ENCODE results near the gene WLS.

WLS gene

DNA sequence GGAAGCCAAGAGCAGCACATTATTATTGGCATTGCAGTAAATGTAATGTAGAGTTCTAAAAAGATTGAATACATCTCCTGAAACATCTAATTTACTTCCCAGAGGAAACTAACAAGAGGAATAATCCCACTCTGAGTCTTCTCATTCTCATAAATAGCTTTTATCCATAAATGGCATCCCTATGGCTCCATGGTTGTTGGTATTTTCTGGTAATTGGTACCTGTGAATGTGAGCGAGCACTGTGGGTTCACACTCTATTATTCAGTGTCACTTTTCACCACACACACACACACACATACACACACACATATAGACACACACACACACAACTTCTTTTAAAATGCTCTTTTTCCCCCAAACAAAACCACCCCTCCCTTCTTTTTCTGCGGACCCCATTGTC, 4.7 kb upstream of the WLS start:
- H3K4me1 ChIP-seq (ENCODE audit: insufficient read depth, low read length): peaks cover 9% of the 10 kb centered on the region
- H3K36me3 ChIP-seq (ENCODE audit: insufficient read depth, low read length): no peaks in the 10 kb centered on the region
- no peaks in the 10 kb centered on the region for H3K27me3 ChIP-seq (ENCODE audit: insufficient read depth, low read length)
- H3K9me3 ChIP-seq (ENCODE audit: low read length): no peaks in the 10 kb centered on the region
- no peak overlapping the region for H3K4me3 ChIP-seq (ENCODE audit: low read length)
- H2AFZ ChIP-seq (ENCODE audit: low read depth, low read length): no peak overlapping the region

DNA sequence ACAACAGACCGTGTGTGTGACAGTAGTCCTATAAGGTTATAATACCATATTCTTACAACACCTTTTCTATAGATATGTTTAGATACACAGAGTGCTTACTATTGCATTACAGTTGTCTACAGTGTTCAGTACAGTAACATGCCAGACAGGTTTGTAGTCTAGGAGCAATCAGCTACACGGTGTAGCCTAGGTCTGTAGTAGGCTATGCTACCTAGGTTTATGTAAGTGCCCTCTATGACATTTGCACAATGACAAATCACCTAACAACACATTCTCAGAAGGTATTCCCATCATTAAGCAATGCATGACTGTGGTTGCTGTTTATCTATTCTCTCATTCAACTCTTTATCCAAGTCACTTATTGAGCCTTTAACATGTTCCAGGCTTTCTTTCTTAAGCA, 1.8 kb upstream of the WLS start:
- peaks cover 25% of the 10 kb centered on the region for H3K4me1 ChIP-seq (ENCODE audit: insufficient read depth, low read length)
- H2AFZ ChIP-seq (ENCODE audit: low read depth, low read length): no peak overlapping the region
- no peaks in the 10 kb centered on the region for H3K36me3 ChIP-seq (ENCODE audit: insufficient read depth, low read length)
- H3K27me3 ChIP-seq (ENCODE audit: insufficient read depth, low read length): no peaks in the 10 kb centered on the region
- no peaks in the 10 kb centered on the region for H3K9me3 ChIP-seq (ENCODE audit: low read length)
- H3K4me3 ChIP-seq (ENCODE audit: low read length): no peak overlapping the region

DNA sequence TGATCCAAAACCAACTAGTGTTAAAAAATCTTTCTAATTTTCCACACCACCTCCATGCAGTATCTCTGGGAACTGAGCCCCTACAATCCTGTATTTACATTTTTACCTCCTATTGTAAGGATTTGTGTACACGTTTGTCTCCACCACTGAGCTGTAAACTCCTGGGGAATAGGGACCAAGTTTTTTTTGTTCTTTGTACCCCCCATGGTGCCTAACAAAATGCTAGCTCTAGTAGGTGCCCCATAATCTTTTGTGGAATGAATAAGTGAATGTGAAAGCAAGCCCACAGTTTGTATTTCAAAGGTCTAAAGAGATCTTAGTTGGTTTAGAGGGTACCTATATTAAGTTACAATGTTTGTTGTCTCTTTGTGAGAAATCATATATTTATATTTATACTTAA, 879 bp upstream of the WLS start:
- Histone ChIP-seq H3K27me3 (ENCODE audit: insufficient read depth, low read length) (no peaks in the 10 kb centered on the region), H2AFZ (ENCODE audit: low read depth, low read length) (peak overlapping the region; percentile 73), H3K36me3 (ENCODE audit: insufficient read depth, low read length) (no peaks in the 10 kb centered on the region), H3K9me3 (ENCODE audit: low read length) (no peaks in the 10 kb centered on the region), H3K4me1 (ENCODE audit: insufficient read depth, low read length) (peaks cover 34% of the 10 kb centered on the region), H3K4me3 (ENCODE audit: low read length) (peak overlapping the region; percentile 100)

DNA sequence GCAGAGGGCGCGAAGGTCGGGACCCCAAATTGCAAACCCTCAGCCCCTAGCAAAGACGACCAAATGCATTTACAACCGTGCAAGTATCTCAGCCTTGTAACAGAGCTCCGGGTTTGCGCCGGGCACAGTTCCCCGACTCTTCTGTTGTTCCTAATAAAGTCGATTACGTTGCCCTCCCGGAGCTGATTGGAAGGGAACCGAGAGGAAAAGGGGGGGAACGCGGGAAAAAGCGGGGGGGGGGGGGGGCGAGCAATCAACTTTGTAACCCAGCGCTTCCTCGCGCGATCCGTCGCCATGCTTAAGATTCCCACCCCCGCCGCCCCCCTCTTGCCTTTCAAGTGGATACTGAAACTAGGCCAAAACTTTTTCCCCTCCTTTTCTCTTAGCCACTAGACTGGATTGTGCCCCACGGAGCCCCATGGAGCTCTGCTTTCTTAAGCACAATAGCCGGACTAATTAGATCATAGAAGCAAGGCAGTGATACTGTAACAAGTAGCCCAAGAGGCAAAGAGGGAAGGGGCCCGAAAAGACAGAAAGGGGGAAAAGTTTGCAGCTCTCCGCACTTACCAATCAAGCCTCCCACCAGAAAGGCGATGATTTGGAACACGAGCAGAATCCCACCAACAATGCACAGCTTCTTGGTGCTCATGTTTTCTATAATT, 565 bp downstream of the WLS start:
- no peaks in the 10 kb centered on the region for H3K9me3 ChIP-seq (ENCODE audit: low read length)

DNA sequence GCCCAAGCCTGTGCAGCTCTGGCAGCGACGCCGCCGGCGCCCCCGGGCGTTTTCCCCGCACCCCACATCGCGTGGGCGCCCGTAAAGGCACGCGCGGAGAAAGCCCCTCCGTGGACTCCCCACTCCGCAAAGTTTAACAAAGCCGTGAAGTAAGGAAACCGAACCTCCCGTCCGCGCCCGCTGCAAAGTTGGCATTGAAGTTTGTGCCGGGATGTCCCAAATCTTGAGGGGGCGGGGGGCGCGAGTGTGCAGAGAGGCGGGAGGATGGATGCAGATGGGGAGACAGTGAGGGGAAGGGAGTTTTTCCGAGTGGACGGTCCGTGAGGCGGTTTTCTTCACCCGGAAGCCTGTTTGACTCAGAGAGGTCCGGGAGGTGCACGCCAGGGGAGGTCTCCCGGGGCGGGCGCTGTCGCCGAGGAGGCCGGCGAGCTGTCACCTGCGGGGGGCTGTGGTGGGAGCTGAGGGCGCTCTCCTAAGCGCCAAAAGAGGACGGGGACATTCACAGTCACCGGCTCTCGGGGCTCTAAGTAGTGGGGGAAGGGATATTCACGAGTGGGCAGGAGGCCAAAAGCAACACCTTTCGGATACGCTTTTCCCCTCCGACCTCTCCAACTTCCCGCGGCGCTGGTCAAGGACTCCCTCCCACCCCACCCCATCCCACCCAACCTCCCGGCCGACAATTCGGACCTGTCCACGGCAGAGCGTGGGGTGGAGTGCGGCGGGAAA, 1.3 kb downstream of the WLS start:
- Histone ChIP-seq H2AFZ (ENCODE audit: low read depth, low read length) (no peak overlapping the region), H3K36me3 (ENCODE audit: insufficient read depth, low read length) (peaks cover 9% of the 10 kb centered on the region), H3K4me1 (ENCODE audit: insufficient read depth, low read length) (peaks cover 42% of the 10 kb centered on the region), H3K4me3 (ENCODE audit: low read length) (peak overlapping the region; percentile 100), H3K9me3 (ENCODE audit: low read length) (no peaks in the 10 kb centered on the region), H3K27me3 (ENCODE audit: insufficient read depth, low read length) (no peaks in the 10 kb centered on the region)

More for the DNA sequence above, 565 bp downstream of the WLS start:
- Histone ChIP-seq H2AFZ (ENCODE audit: low read depth, low read length) (peak overlapping the region; percentile 23), H3K4me1 (ENCODE audit: insufficient read depth, low read length) (peaks cover 41% of the 10 kb centered on the region), H3K27me3 (ENCODE audit: insufficient read depth, low read length) (no peaks in the 10 kb centered on the region), H3K4me3 (ENCODE audit: low read length) (peak overlapping the region; percentile 100), H3K36me3 (ENCODE audit: insufficient read depth, low read length) (peaks cover 3% of the 10 kb centered on the region)

DNA sequence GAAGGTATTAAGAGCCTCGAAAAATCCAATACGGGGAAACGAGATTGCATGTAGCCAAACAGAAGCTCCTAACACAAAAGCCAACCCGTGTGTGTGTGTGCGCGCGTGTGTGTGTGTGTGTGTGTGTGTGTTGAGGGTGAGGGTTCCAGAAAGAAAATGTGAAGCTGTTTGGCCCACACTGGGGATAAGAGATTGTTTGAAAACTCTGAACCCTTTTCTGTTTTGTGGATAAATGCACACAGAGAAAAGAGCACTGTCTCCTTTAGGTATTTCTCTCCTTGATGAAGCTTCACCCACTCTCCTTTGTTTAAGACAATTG, 1.9 kb downstream of the WLS start:
- Histone ChIP-seq H3K4me3 (ENCODE audit: low read length) (peak overlapping the region; percentile 100), H2AFZ (ENCODE audit: low read depth, low read length) (no peak overlapping the region), H3K9me3 (ENCODE audit: low read length) (no peaks in the 10 kb centered on the region), H3K27me3 (ENCODE audit: insufficient read depth, low read length) (no peaks in the 10 kb centered on the region), H3K36me3 (ENCODE audit: insufficient read depth, low read length) (peaks cover 13% of the 10 kb centered on the region), H3K4me1 (ENCODE audit: insufficient read depth, low read length) (peaks cover 48% of the 10 kb centered on the region)

DNA sequence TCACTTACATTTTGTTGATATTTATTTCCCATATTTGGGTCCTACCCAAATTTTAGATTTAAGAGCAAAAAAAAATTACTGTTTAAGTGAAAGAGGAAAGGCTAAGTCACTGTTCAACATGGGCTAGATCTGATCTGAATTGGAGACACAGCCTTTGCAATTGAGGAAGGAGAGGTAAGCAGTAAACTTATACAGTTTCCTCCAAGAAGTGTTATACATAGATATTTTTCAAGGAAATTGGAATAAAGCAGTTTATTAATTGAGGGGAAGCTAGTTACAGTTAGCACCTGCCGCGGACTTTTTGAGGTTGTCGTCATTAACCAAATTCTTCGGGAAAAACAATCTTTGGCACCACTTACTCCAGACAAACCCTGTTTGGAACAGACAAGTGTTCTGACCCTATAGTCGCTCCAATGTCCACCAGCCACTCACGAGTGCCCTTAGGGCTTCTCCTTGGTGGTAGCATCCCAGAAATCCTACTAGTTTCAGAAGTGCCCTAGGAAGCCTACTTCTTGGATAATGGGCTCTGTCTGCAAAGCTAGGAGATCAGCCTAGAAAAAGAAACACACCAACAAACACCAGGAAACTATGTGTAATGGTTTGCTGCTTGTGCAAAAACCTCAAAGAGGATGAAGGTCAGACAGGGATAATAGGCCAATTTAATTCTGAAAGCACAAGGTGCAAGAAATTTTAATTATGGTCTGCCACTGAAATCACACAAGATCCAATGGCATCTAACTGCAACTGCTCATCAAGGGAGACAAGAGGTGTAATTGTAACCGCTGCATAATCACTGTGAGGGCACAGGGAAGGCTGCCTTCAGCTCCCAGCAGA, 2.5 kb downstream of the WLS start:
- Histone ChIP-seq H3K4me3 (ENCODE audit: low read length) (peak overlapping the region; percentile 100), H3K27me3 (ENCODE audit: insufficient read depth, low read length) (no peaks in the 10 kb centered on the region), H2AFZ (ENCODE audit: low read depth, low read length) (no peak overlapping the region), H3K4me1 (ENCODE audit: insufficient read depth, low read length) (peaks cover 51% of the 10 kb centered on the region), H3K36me3 (ENCODE audit: insufficient read depth, low read length) (peaks cover 14% of the 10 kb centered on the region), H3K9me3 (ENCODE audit: low read length) (no peaks in the 10 kb centered on the region)

DNA sequence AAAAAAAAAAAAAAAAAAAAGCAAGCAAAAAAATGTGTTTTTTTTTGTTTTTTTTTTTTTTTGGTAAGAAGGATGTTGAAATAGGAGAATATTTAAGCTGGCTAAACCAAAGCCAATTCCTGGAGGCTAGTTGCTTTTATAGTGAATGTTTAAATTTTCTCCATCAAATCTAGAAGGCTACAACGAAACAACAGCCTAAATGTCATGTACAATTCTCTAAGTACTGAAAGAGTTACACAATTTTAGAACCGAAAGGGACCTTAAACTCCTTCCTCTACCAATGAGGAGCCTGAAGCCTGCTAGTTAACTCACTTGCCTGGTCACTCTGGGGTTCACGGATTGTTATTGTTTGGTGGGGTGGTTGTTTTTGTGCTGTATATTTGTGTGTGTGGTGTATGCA, 3.5 kb downstream of the WLS start:
- Histone ChIP-seq H3K9me3 (ENCODE audit: low read length) (no peaks in the 10 kb centered on the region), H3K36me3 (ENCODE audit: insufficient read depth, low read length) (peaks cover 16% of the 10 kb centered on the region), H3K27me3 (ENCODE audit: insufficient read depth, low read length) (no peaks in the 10 kb centered on the region), H3K4me3 (ENCODE audit: low read length) (peak overlapping the region; percentile 100), H2AFZ (ENCODE audit: low read depth, low read length) (no peak overlapping the region), H3K4me1 (ENCODE audit: insufficient read depth, low read length) (peaks cover 51% of the 10 kb centered on the region)

DNA sequence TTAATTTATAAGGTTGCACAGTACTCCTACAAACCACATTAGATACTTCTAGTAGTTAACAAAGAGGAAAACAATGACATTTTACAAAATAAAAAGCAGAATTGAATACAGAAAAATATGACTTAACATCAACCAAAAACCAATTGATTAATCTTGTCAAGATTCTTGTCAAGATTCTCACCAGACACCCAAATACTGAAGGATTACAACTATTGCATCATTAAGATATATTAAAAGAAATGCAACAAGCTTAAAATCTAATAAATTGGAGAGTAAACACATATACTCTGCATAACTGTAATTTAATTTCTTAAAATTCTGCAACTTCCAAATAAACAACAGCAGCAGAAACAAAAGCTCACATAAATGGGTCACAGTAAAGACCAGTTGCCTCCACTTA, 4.7 kb downstream of the WLS start:
- Histone ChIP-seq H3K4me1 (ENCODE audit: insufficient read depth, low read length) (peaks cover 44% of the 10 kb centered on the region), H3K27me3 (ENCODE audit: insufficient read depth, low read length) (no peaks in the 10 kb centered on the region), H3K4me3 (ENCODE audit: low read length) (peak overlapping the region; percentile 25), H3K9me3 (ENCODE audit: low read length) (no peaks in the 10 kb centered on the region), H2AFZ (ENCODE audit: low read depth, low read length) (no peak overlapping the region), H3K36me3 (ENCODE audit: insufficient read depth, low read length) (peaks cover 21% of the 10 kb centered on the region)

DNA sequence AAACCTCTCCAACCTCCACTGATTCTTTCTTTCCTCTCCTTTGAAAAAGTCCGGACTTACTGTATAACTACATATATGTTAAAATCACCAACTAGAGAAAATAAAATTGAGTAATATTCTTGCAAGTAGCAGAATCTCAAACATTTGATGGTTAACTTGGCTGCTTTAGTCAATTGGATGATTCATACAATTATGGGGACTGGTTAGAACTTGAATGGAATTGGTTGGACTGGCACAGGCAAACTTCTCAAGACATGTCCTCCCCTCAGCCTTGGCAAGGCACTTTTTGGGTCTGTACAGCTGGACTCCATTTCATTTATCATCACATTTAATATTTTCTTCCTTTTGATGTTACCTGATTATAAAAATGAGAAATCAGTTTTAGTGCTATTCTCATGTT, 6.5 kb downstream of the WLS start:
- Histone ChIP-seq H3K4me3 (ENCODE audit: low read length) (no peak overlapping the region), H3K36me3 (ENCODE audit: insufficient read depth, low read length) (peaks cover 21% of the 10 kb centered on the region), H2AFZ (ENCODE audit: low read depth, low read length) (no peak overlapping the region), H3K27me3 (ENCODE audit: insufficient read depth, low read length) (no peaks in the 10 kb centered on the region), H3K4me1 (ENCODE audit: insufficient read depth, low read length) (peaks cover 56% of the 10 kb centered on the region), H3K9me3 (ENCODE audit: low read length) (no peaks in the 10 kb centered on the region)

DNA sequence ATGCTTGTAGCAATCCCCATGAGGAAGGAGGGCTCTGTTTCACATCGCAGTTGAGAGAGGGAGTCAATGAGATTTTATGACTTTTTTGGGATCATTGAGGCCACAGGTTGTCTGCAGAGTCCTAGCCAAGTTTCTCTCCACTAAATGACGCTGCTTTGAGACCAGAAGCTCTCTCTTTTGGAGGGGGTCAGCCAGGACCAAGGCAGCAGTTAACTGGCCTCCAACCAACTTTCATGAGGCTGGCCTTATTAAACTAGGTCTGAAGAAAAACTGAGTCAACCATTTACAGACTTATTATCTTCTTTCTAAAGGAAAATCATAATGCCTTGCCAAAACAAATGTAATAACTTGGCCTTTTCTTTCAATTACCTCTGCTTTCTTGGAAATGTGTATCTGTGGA, 8.6 kb downstream of the WLS start:
- peaks cover 27% of the 10 kb centered on the region for H3K36me3 ChIP-seq (ENCODE audit: insufficient read depth, low read length)
- H2AFZ ChIP-seq (ENCODE audit: low read depth, low read length): no peak overlapping the region
- peaks cover 43% of the 10 kb centered on the region for H3K4me1 ChIP-seq (ENCODE audit: insufficient read depth, low read length)
- H3K27me3 ChIP-seq (ENCODE audit: insufficient read depth, low read length): no peaks in the 10 kb centered on the region
- H3K9me3 ChIP-seq (ENCODE audit: low read length): no peaks in the 10 kb centered on the region
- no peak overlapping the region for H3K4me3 ChIP-seq (ENCODE audit: low read length)

DNA sequence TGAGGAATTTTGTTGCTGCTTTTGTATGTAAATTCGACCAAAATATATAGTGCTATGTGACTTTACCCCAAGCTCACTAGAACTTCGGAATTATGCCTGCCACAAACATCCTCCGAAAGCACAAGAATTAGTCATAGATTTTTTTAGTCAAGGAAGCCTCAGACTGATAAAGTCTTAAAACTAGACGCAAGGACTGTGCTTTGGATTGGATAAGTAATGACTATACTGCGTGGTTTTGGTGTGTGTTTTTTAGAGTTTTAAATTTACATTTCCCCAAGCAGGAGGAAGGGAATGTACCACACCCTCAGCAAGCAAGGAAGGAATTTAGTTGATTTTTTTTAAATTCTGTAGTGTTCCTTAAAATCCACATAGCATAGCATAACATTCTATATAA, 10.3 kb downstream of the WLS start:
- Histone ChIP-seq H3K4me1 (ENCODE audit: insufficient read depth, low read length) (peaks cover 45% of the 10 kb centered on the region), H3K27me3 (ENCODE audit: insufficient read depth, low read length) (no peaks in the 10 kb centered on the region), H3K4me3 (ENCODE audit: low read length) (no peak overlapping the region), H2AFZ (ENCODE audit: low read depth, low read length) (no peak overlapping the region), H3K36me3 (ENCODE audit: insufficient read depth, low read length) (peaks cover 26% of the 10 kb centered on the region), H3K9me3 (ENCODE audit: low read length) (no peaks in the 10 kb centered on the region)

Measured in neuron (in vitro differentiated cells).